Measurements from ENCODE around the gene SAP30L.

SAP30L gene

GRCh38 chr5:154456540-154456939, 10.7 kb downstream of the SAP30L start:
- no peak for DNase-seq (ENCODE audit: extremely low read depth, insufficient read length)
- no peaks in the 10 kb centered on the region for H3K27me3 ChIP-seq (replicated peaks; ENCODE audit: control insufficient read depth, insufficient read depth, low read length)
- no peak overlapping the region for H3K4me3 ChIP-seq (replicated peaks; ENCODE audit: low read depth, low read length)
- no peak for TF ChIP-seq CTCF (IDR thresholded peaks at IDR 0.05; ENCODE audit: insufficient read depth, low read length, poor library complexity, severe bottlenecking)
- peaks cover 23% of the 10 kb centered on the region for H3K36me3 ChIP-seq (ENCODE audit: control insufficient read depth, insufficient read depth, low read length)

- Histone ChIP-seq H3K36me3 (ENCODE audit: control insufficient read depth, insufficient read depth, low read length) (peaks cover 13% of the 10 kb centered on the region), H3K27me3 (replicated peaks; ENCODE audit: control insufficient read depth, insufficient read depth, low read length) (no peaks in the 10 kb centered on the region), H3K4me3 (replicated peaks; ENCODE audit: low read depth, low read length) (no peak overlapping the region)
- DNase-seq (ENCODE audit: extremely low read depth, insufficient read length): no peak
- no peak for TF ChIP-seq CTCF (IDR thresholded peaks at IDR 0.05; ENCODE audit: insufficient read depth, low read length, poor library complexity, severe bottlenecking)
These were observed 13.2 kb downstream of the SAP30L start for GRCh38 chr5:154459015-154459414.

- Histone ChIP-seq H3K36me3 (ENCODE audit: control insufficient read depth, insufficient read depth, low read length) (peaks cover 12% of the 10 kb centered on the region), H3K4me3 (replicated peaks; ENCODE audit: low read depth, low read length) (no peak overlapping the region), H3K27me3 (replicated peaks; ENCODE audit: control insufficient read depth, insufficient read depth, low read length) (no peaks in the 10 kb centered on the region)
- TF ChIP-seq CTCF (IDR thresholded peaks at IDR 0.05; ENCODE audit: insufficient read depth, low read length, poor library complexity, severe bottlenecking): no peak
- no peak for DNase-seq (ENCODE audit: extremely low read depth, insufficient read length)
These were observed 14.4 kb downstream of the SAP30L start for GRCh38 chr5:154460172-154460571.

- Histone ChIP-seq H3K36me3 (ENCODE audit: control insufficient read depth, insufficient read depth, low read length) (peaks cover 5% of the 10 kb centered on the region), H3K27me3 (replicated peaks; ENCODE audit: control insufficient read depth, insufficient read depth, low read length) (no peaks in the 10 kb centered on the region), H3K4me3 (replicated peaks; ENCODE audit: low read depth, low read length) (no peak overlapping the region)
- DNase-seq (ENCODE audit: extremely low read depth, insufficient read length): no peak
- no peak for TF ChIP-seq CTCF (IDR thresholded peaks at IDR 0.05; ENCODE audit: insufficient read depth, low read length, poor library complexity, severe bottlenecking)
These were observed 15.7 kb downstream of the SAP30L start for GRCh38 chr5:154461531-154461930.

GRCh38 chr5:154464438-154464837, 18.6 kb downstream of the SAP30L start:
- Histone ChIP-seq H3K27me3 (replicated peaks; ENCODE audit: control insufficient read depth, insufficient read depth, low read length) (no peaks in the 10 kb centered on the region), H3K4me3 (replicated peaks; ENCODE audit: low read depth, low read length) (no peak overlapping the region), H3K36me3 (ENCODE audit: control insufficient read depth, insufficient read depth, low read length) (no peaks in the 10 kb centered on the region; the same call in 1 of the 2 replicates)
- no peak for TF ChIP-seq CTCF (IDR thresholded peaks at IDR 0.05; ENCODE audit: insufficient read depth, low read length, poor library complexity, severe bottlenecking)
- DNase-seq (ENCODE audit: extremely low read depth, insufficient read length): no peak

- Histone ChIP-seq H3K36me3 (ENCODE audit: control insufficient read depth, insufficient read depth, low read length) (no peaks in the 10 kb centered on the region; the same call in 1 of the 2 replicates), H3K27me3 (replicated peaks; ENCODE audit: control insufficient read depth, insufficient read depth, low read length) (no peaks in the 10 kb centered on the region), H3K4me3 (replicated peaks; ENCODE audit: low read depth, low read length) (no peak overlapping the region)
- DNase-seq (ENCODE audit: extremely low read depth, insufficient read length): no peak
- TF ChIP-seq CTCF (IDR thresholded peaks at IDR 0.05; ENCODE audit: insufficient read depth, low read length, poor library complexity, severe bottlenecking): no peak
These were observed 19.4 kb downstream of the SAP30L start for GRCh38 chr5:154465169-154465568.

Data from GM06990 (cell line).